SK-N-SH (cell line): ENCODE measurements around the gene MRC1. TPM values are rescaled to one million over a fixed set of nuclear protein-coding genes. Genes with fewer than 3 reads are reported as not detected.

ENCODE experiments used
- CTCF ChIA-PET: fragments of 300-600, 350-600 bp; formaldehyde crosslinking; extraction: SDS; loops from one replicate; lab custom pipeline; 2021; lab: Yijun Ruan, JAX
- POLR2A ChIA-PET: fragments of 350-600 bp; sonication (Branson Sonifier 250); formaldehyde crosslinking; extraction: SDS; loops from one replicate; lab custom pipeline; 2020; ENCODE audit warnings: antibody characterized with exemption, inconsistent platforms; lab: Yijun Ruan, JAX
- DNase-seq: peaks from one replicate; pipeline ENCODE4 v3.0.0; 2012
- H2AFZ ChIP-seq: fragments of 200-600 bp; sonication (generic); 2 replicates; pipeline ENCODE4 v1.8.1; 2016; ENCODE audit warnings: antibody characterized with exemption, mild to moderate bottlenecking, low read depth
- H3F3A ChIP-seq: fragments of 200-600 bp; sonication (generic); replicated peaks from 2 replicates; pipeline ENCODE3; 2016; ENCODE audit warnings: antibody characterized with exemption, mild to moderate bottlenecking; ENCODE audit not compliant: insufficient read depth
- H3K27ac ChIP-seq, 2 experiments: fragments of 200-500 bp in 1 of 2; fragments of 200-600 bp in 1 of 2; sonication (Bioruptor generic) in 1 of 2; sonication (generic), shearing (Covaris generic) in 1 of 2; 2 replicates each; pipeline versions ENCODE4 v1.5.1 to v1.6.1; 2014 to 2016; ENCODE audit warnings: low read depth in 2 of 2, inconsistent platforms in 1 of 2, low read length in 1 of 2, mild to moderate bottlenecking in 1 of 2, mixed read lengths in 1 of 2
- H3K27me3 ChIP-seq: fragments of 200-600 bp; sonication (generic), shearing (Covaris generic); 2 replicates; pipeline ENCODE4 v1.6.1; 2016; ENCODE audit warnings: mixed run types; ENCODE audit not compliant: insufficient read depth
- H3K36me3 ChIP-seq, 2 experiments: fragments of 200-500 bp in 1 of 2; fragments of 200-600 bp in 1 of 2; sonication (Bioruptor generic) in 1 of 2; sonication (generic) in 1 of 2; replicated peaks in 1 of 2; 2 replicates each; pipeline versions ENCODE3 to v1.5.1; 2014 to 2016; ENCODE audit warnings: low read length in 1 of 2, mild to moderate bottlenecking in 1 of 2; ENCODE audit not compliant: insufficient read depth in 2 of 2, control insufficient read depth in 1 of 2
- H3K4me1 ChIP-seq, 2 experiments: fragments of 200-500 bp in 1 of 2; fragments of 200-600 bp in 1 of 2; sonication (Bioruptor generic) in 1 of 2; sonication (generic), shearing (Covaris generic) in 1 of 2; 2 replicates each; pipeline versions ENCODE4 v1.5.1 to v1.6.1; 2014 to 2016; ENCODE audit warnings: low read depth in 1 of 2, low read length in 1 of 2, mixed run types in 1 of 2; ENCODE audit not compliant: insufficient read depth in 2 of 2, control insufficient read depth in 1 of 2
- H3K4me2 ChIP-seq: fragments of 200-600 bp; sonication (generic), shearing (Covaris generic); 2 replicates; pipeline ENCODE4 v1.6.1; 2017; ENCODE audit warnings: mixed run types
- H3K4me3 ChIP-seq, 2 experiments: fragments of 200-500 bp in 1 of 2; fragments of 200-600 bp in 1 of 2; sonication (Bioruptor generic) in 1 of 2; sonication (generic), shearing (Covaris generic) in 1 of 2; 2 replicates each; pipeline versions ENCODE4 v1.5.1 to v1.8.1; 2014 to 2016; ENCODE audit warnings: low read depth in 2 of 2, inconsistent platforms in 1 of 2, low read length in 1 of 2, mild to moderate bottlenecking in 1 of 2, mixed read lengths in 1 of 2, moderate library complexity in 1 of 2
- H3K79me2 ChIP-seq: fragments of 200-600 bp; sonication (generic); 2 replicates; pipeline ENCODE4 v1.8.1; 2017; ENCODE audit warnings: mild to moderate bottlenecking; ENCODE audit not compliant: insufficient read depth
- H3K9ac ChIP-seq: fragments of 200-600 bp; sonication (generic); 2 replicates; pipeline ENCODE4 v1.6.1; 2017; ENCODE audit warnings: mixed run types
- H3K9me2 ChIP-seq: fragments of 200-600 bp; sonication (generic); 2 replicates; pipeline ENCODE4 v1.6.1; 2017; ENCODE audit warnings: mixed run types
- H3K9me3 ChIP-seq: fragments of 200-600 bp; sonication (generic); 2 replicates; pipeline ENCODE4 v1.6.1; 2017; ENCODE audit warnings: mixed run types, mild to moderate bottlenecking, moderate library complexity
- H4K20me1 ChIP-seq: fragments of 200-600 bp; sonication (generic); 2 replicates; pipeline ENCODE4 v1.6.1; 2017; ENCODE audit warnings: mild to moderate bottlenecking, mixed run types; ENCODE audit not compliant: insufficient read depth
- CHD2 ChIP-seq: fragments of 150-350 bp; IDR thresholded peaks from 2 replicates; pipeline ENCODE4 v1.6.1; 2018; ENCODE audit warnings: low read length; ENCODE audit not compliant: partially characterized antibody
- ELF1 ChIP-seq: IDR thresholded peaks from 2 replicates; pipeline ENCODE4 v1.4.0; 2012
- FOSL2 ChIP-seq: IDR thresholded peaks from 2 replicates; pipeline ENCODE4 v1.4.0; 2012; ENCODE audit warnings: low read depth, mild to moderate bottlenecking, moderate library complexity, borderline replicate concordance
- FOXJ3 ChIP-seq: sonication (generic); formaldehyde crosslinking; IDR thresholded peaks from 2 replicates; pipeline ENCODE4 v1.5.1; 2020; ENCODE audit warnings: mild to moderate bottlenecking, missing genetic modification reagents
- GABPA ChIP-seq: IDR thresholded peaks from 2 replicates; pipeline ENCODE4 v1.4.0; 2012; ENCODE audit warnings: low read depth, mild to moderate bottlenecking
- GATA2 ChIP-seq: sonication (generic); formaldehyde crosslinking; IDR thresholded peaks from 2 replicates; pipeline ENCODE4 v1.5.0; 2020; ENCODE audit warnings: mild to moderate bottlenecking, missing genetic modification reagents
- MAX ChIP-seq: IDR thresholded peaks from 2 replicates; pipeline ENCODE4 v1.4.0; 2012; ENCODE audit warnings: low read depth
- NRF1 ChIP-seq: IDR thresholded peaks from 2 replicates; pipeline ENCODE4 v1.6.1; 2012; ENCODE audit warnings: low read depth, mild to moderate bottlenecking, low read length
- RAD21 ChIP-seq: IDR thresholded peaks from 2 replicates; pipeline ENCODE4 v1.6.1; 2012; ENCODE audit warnings: mild to moderate bottlenecking, low read length
- RCOR1 ChIP-seq: fragments of 150-350 bp; IDR thresholded peaks from 2 replicates; pipeline ENCODE4 v1.6.1; 2017; ENCODE audit warnings: antibody characterized with exemption, low read length
- RFX5 ChIP-seq: IDR thresholded peaks from 2 replicates; pipeline ENCODE4 v1.6.1; 2012; ENCODE audit warnings: mild to moderate bottlenecking, improper control_type of control experiment, low read length
- RXRA ChIP-seq: IDR thresholded peaks from 2 replicates; pipeline ENCODE4 v1.4.0; 2012; ENCODE audit warnings: low read depth, mild to moderate bottlenecking, borderline replicate concordance
- SMC3 ChIP-seq: IDR thresholded peaks from 2 replicates; pipeline ENCODE4 v1.6.1; 2012; ENCODE audit warnings: low read depth, low read length, improper control_type of control experiment
- TCF12 ChIP-seq: IDR thresholded peaks from 2 replicates; pipeline ENCODE4 v1.4.0; 2012
- TEAD4 ChIP-seq: IDR thresholded peaks from 2 replicates; pipeline ENCODE4 v1.4.0; 2012; ENCODE audit warnings: mild to moderate bottlenecking, borderline replicate concordance; ENCODE audit not compliant: insufficient read depth
- ZBTB33 ChIP-seq: IDR thresholded peaks from 2 replicates; pipeline ENCODE4 v1.4.0; 2012; ENCODE audit warnings: low read depth, borderline replicate concordance
- WGBS: methylation state at CpG from one replicate; pipeline ENCODE4 v1.1.6; 2017; ENCODE audit warnings: low lambda C conversion rate; 5-methylcytosine and 5-hydroxymethylcytosine counted together
- polyA plus RNA-seq, 3 experiments: library from polyadenylated mRNA; depleted of rRNA; stranded (reverse); fragments of >200 nt; gene quantifications; 2 replicates each; pipeline ENCODE4 v1.2.3, GENCODE V29; 2012
- TF ChIP-seq, protein P1 (sequence below): fragments of 200-600 bp; sonication (generic); IDR thresholded peaks from 2 replicates; pipeline ENCODE4 v1.6.1; 2017; ENCODE audit warnings: antibody characterized with exemption, mild to moderate bottlenecking, moderate library complexity
- TF ChIP-seq, protein P2 (sequence below): IDR thresholded peaks from 2 replicates; pipeline ENCODE4; 2012

Gene MRC1
- polyA plus RNA-seq, 1 of the 3 experiments (the other 2 are of a cell fraction) = not detected

DNA sequence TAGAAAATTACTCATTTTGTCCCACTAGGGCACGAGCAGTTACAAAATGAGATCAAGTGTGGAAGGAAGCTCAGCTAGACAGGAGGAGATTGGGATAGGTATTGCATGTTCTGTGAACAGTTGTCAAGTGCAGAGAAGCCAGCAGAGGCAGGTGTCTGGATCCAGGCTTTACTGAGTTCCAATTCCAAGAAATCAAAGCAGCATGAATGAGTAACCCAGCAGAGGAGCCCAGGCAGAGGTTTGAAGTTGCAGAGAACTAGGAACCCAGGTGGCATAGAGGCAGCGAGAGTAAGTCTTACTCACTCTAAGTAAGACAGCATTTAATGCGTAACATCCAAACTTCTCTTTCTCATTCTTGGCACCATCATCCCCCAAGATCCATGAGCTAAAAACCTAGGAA lies 11.8 kb downstream of the MRC1 start:
- TF ChIP-seq RCOR1 (no peak), SMC3 (no peak), ZBTB33 (no peak), RFX5 (no peak), GABPA (no peak), GATA2 (CRISPR knock-in tag) (no peak), RAD21 (no peak), RXRA (no peak), CHD2 (no peak), FOSL2 (no peak), TEAD4 (no peak), MAX (no peak), FOXJ3 (CRISPR knock-in tag) (no peak), NRF1 (no peak), TCF12 (no peak), ELF1 (no peak)
- TF ChIP-seq, protein P1, sequence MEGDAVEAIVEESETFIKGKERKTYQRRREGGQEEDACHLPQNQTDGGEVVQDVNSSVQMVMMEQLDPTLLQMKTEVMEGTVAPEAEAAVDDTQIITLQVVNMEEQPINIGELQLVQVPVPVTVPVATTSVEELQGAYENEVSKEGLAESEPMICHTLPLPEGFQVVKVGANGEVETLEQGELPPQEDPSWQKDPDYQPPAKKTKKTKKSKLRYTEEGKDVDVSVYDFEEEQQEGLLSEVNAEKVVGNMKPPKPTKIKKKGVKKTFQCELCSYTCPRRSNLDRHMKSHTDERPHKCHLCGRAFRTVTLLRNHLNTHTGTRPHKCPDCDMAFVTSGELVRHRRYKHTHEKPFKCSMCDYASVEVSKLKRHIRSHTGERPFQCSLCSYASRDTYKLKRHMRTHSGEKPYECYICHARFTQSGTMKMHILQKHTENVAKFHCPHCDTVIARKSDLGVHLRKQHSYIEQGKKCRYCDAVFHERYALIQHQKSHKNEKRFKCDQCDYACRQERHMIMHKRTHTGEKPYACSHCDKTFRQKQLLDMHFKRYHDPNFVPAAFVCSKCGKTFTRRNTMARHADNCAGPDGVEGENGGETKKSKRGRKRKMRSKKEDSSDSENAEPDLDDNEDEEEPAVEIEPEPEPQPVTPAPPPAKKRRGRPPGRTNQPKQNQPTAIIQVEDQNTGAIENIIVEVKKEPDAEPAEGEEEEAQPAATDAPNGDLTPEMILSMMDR = no peak
- TF ChIP-seq, protein P2, sequence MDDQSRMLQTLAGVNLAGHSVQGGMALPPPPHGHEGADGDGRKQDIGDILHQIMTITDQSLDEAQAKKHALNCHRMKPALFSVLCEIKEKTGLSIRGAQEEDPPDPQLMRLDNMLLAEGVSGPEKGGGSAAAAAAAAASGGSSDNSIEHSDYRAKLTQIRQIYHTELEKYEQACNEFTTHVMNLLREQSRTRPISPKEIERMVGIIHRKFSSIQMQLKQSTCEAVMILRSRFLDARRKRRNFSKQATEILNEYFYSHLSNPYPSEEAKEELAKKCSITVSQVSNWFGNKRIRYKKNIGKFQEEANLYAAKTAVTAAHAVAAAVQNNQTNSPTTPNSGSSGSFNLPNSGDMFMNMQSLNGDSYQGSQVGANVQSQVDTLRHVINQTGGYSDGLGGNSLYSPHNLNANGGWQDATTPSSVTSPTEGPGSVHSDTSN = no peak
- ChIA-PET POLR2A (no interaction called here), CTCF (interaction anchor here (1.1 to 1.2 kb wide), 2 partner anchors 24 to 26 kb away, joined by 3 to 6 read pairs; no protein-coding TSS in a partner anchor)
- 73% methylated on average over 3 of the region's 3 CpGs for WGBS
- no peak for DNase-seq
- H3K79me2 ChIP-seq = no peaks in the 10 kb centered on the region
- H3K4me1 ChIP-seq = no peaks in the 10 kb centered on the region
- H4K20me1 ChIP-seq = no peaks in the 10 kb centered on the region
- no peak overlapping the region for H3K4me3 ChIP-seq
- no peak overlapping the region for H2AFZ ChIP-seq
- H3K4me2 ChIP-seq = no peak overlapping the region
- H3K27me3 ChIP-seq = no peaks in the 10 kb centered on the region
- no peak overlapping the region for H3K9ac ChIP-seq
- H3K27ac ChIP-seq = no peak overlapping the region
- no peaks in the 10 kb centered on the region for H3K36me3 ChIP-seq
- H3F3A ChIP-seq = no peaks in the 10 kb centered on the region
- no peaks in the 10 kb centered on the region for H3K9me2 ChIP-seq
- no peaks in the 10 kb centered on the region for H3K9me3 ChIP-seq
